ENCODE measurements around the gene DEFB132.

GRCh38 chr20:275791-276190, 18.3 kb downstream of the DEFB132 start:
- TF ChIP-seq SUZ12 (IDR thresholded peaks at IDR 0.05): no peak
- no peak for TF ChIP-seq FOXK2 (IDR thresholded peaks at IDR 0.05)
- TF ChIP-seq BHLHE40 (IDR thresholded peaks at IDR 0.05; ENCODE audit: borderline replicate concordance): no peak
- TF ChIP-seq HDGF (IDR thresholded peaks at IDR 0.05; ENCODE audit: borderline replicate concordance): no peak
- TF ChIP-seq ELF4 (IDR thresholded peaks at IDR 0.05): no peak
- no peak for TF ChIP-seq FOXM1 (IDR thresholded peaks at IDR 0.05; ENCODE audit: borderline replicate concordance)
- TF ChIP-seq ARNT (IDR thresholded peaks at IDR 0.05): no peak
- no peak for TF ChIP-seq ZNF384 (IDR thresholded peaks at IDR 0.05)
- TF ChIP-seq PKNOX1 (IDR thresholded peaks at IDR 0.05): no peak
- TF ChIP-seq TARDBP (IDR thresholded peaks at IDR 0.05): no peak
- no peak for TF ChIP-seq SP1 (IDR thresholded peaks at IDR 0.05)

Measured in HEK293T (cell line).